Sigmoid colon (tissue), 4 donors: ENCODE data around the gene CCDC188.

Experiments
- EP300 ChIP-seq, 4 donors: sonication (generic); formaldehyde crosslinking; IDR thresholded peaks; one replicate each; pipeline ENCODE4 v1.6.1; 2017; ENCODE audit warnings: antibody characterized with exemption in 4 of 4
- TF ChIP-seq, protein P1 (sequence below), 4 experiments: fragments of 450-650 bp in 3 of 4; fragments of 200-600 bp in 1 of 4; IDR thresholded peaks; one replicate each; pipeline ENCODE4 v1.5.1; 2016 to 2019; ENCODE audit warnings: antibody characterized with exemption in 4 of 4, mild to moderate bottlenecking in 3 of 4, moderate library complexity in 2 of 4

DNA sequence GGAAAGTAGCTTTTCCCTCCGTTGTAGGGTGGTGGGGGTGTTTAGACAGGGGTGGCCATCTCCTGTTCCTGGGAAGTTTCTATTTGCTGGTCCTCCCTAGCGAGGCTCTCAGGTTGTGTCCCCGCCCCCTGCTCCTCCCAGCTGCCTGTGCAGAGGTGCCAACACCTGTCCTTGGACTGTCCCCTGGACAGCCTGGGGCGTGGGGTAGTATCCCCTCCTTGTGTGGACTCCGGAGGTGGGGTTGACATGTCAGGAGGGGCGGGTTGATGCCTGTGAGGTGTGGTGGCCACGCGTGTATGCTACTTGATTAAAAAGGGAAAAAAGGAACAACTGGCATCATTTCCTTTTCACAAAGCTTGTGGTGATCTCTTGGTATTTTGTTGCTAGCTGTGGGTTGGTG is 49.2 kb downstream of the CCDC188 start:
- TF ChIP-seq, protein P1, sequence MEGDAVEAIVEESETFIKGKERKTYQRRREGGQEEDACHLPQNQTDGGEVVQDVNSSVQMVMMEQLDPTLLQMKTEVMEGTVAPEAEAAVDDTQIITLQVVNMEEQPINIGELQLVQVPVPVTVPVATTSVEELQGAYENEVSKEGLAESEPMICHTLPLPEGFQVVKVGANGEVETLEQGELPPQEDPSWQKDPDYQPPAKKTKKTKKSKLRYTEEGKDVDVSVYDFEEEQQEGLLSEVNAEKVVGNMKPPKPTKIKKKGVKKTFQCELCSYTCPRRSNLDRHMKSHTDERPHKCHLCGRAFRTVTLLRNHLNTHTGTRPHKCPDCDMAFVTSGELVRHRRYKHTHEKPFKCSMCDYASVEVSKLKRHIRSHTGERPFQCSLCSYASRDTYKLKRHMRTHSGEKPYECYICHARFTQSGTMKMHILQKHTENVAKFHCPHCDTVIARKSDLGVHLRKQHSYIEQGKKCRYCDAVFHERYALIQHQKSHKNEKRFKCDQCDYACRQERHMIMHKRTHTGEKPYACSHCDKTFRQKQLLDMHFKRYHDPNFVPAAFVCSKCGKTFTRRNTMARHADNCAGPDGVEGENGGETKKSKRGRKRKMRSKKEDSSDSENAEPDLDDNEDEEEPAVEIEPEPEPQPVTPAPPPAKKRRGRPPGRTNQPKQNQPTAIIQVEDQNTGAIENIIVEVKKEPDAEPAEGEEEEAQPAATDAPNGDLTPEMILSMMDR (IDR thresholded peaks at IDR 0.05), result no peak
- no peak for TF ChIP-seq EP300 (IDR thresholded peaks at IDR 0.05)
